Measurements from ENCODE around the gene RUBCN.
A peak's percentile ranks its signal among the peaks of the same experiment; 100 is the strongest.
"Not testable (repeated sequence)": the region's sequence is repeated elsewhere in the genome, so short reads cannot be mapped to it uniquely, and the experiment has no call there.

Gene RUBCN

GRCh38 chr3:197730200-197730599 is 6.5 kb downstream of the RUBCN start:
- TF ChIP-seq CTCF (IDR thresholded peaks at IDR 0.05; ENCODE audit: insufficient read depth, low read length, missing control alignments) = no peak
- no peak for DNase-seq (ENCODE audit: low read depth, low spot score)
- CTCF ChIA-PET = interaction anchor here (0.6 to 2.3 kb wide), 3 partner anchors 12 to 57 kb away, joined by 3 to 7 read pairs (median 7); partner anchors contain the start of gene FYTTD1
- H3K4me3 ChIP-seq (ENCODE audit: low read depth, low read length) = no peak overlapping the region
- POLR2A ChIA-PET = no interaction called here

DNA sequence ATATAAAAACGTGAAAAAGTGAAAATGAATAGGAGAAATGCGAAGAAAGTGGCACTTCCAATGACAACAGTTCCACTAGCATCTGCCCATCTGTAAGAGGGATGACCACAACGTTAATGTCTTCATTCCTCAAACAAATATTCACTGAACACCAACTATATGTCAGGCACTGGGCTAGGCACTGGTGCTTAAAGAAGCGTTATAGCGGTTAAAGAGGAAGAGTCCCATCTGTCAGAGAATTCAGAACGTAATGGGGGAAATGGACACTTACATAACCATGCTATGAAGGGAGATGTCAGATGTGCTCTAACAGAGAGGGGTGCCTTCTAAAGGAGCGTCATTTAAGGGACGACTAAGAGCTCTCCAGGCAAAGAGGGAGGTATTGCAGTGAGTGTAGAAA is 8.2 kb downstream of the RUBCN start:
- POLR2A ChIA-PET = no interaction called here
- CTCF ChIA-PET = interaction anchor here (2.2 to 2.3 kb wide), 2 partner anchors 10 to 20 kb away, joined by 7 read pairs; partner anchors contain the start of gene FYTTD1
- no peak overlapping the region for H3K4me3 ChIP-seq (ENCODE audit: low read depth, low read length)

DNA sequence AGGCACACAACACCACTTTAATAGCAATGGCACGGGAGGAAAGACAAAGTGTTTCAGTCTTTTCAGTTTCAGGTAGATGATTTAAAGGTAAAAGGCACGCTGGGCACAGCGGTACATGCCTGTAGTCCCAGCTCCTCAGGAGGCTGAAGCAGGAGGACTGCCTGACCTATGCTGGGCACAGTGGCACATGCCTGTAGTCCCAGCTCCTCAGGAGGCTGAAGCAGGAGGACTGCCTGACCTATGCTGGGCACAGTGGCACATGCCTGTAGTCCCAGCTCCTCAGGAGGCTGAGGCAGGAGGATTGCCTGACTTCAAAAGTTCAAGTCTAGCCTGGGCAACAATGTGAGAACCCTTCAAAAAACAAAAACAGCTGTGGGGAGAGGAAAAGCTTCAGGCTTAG is 8.8 kb downstream of the RUBCN start:
- DNase-seq (ENCODE audit: low read depth, low spot score); CTCF ChIA-PET; H3K4me3 ChIP-seq (ENCODE audit: low read depth, low read length): not testable (repeated sequence)
- POLR2A ChIA-PET = interaction anchor here (0.7 kb wide), 1 partner anchor 158 kb away, joined by 3 read pairs; no protein-coding TSS in a partner anchor

More for the DNA sequence above, 8.2 kb downstream of the RUBCN start:
- DNase-seq (ENCODE audit: low read depth, low spot score) = no peak
- no peak for TF ChIP-seq CTCF (IDR thresholded peaks at IDR 0.05; ENCODE audit: insufficient read depth, low read length, missing control alignments)

- CTCF ChIA-PET = interaction anchor here (1.0 kb wide), 1 partner anchor 9 kb away, joined by 3 read pairs; no protein-coding TSS in a partner anchor
- no peak overlapping the region for H3K4me3 ChIP-seq (ENCODE audit: low read depth, low read length)
- POLR2A ChIA-PET = no interaction called here
- DNase-seq (ENCODE audit: low read depth, low spot score) = no peak
- no peak for TF ChIP-seq CTCF (IDR thresholded peaks at IDR 0.05; ENCODE audit: insufficient read depth, low read length, missing control alignments)
These were observed 14.0 kb downstream of the RUBCN start for GRCh38 chr3:197722734-197723133.

DNA sequence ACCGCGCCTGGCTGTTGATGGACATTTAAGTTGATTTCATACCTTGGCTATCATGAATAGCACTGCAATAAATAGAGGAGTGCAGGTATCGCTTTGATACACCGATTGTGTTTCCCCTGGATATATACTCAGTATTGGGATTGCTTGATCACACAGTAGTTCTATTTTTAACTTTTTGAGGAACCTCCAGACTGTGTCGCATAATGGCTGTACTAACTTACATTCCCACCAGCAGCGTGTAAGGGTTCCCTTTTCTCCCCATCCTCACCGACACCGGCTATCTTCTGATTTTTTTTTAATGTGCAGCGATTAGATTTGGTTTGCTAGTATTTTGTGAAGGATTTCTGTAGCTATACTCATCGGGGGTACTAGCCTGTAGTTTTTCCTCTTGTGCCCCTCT is 16.0 kb downstream of the RUBCN start:
- DNase-seq (ENCODE audit: low read depth, low spot score) = no peak
- H3K4me3 ChIP-seq (ENCODE audit: low read depth, low read length) = no peak overlapping the region
- TF ChIP-seq CTCF (IDR thresholded peaks at IDR 0.05; ENCODE audit: insufficient read depth, low read length, missing control alignments) = no peak
- POLR2A ChIA-PET = no interaction called here
- CTCF ChIA-PET = interaction anchor here (1.5 kb wide), 1 partner anchor 13 kb away, joined by 3 read pairs; no protein-coding TSS in a partner anchor

GRCh38 chr3:197718891-197719290 is 17.8 kb downstream of the RUBCN start:
- CTCF ChIA-PET = interaction anchor here (2.1 kb wide), 1 partner anchor 11 kb away, joined by 7 read pairs; no protein-coding TSS in a partner anchor
- no peak for TF ChIP-seq CTCF (IDR thresholded peaks at IDR 0.05; ENCODE audit: insufficient read depth, low read length, missing control alignments)
- POLR2A ChIA-PET = no interaction called here

DNA sequence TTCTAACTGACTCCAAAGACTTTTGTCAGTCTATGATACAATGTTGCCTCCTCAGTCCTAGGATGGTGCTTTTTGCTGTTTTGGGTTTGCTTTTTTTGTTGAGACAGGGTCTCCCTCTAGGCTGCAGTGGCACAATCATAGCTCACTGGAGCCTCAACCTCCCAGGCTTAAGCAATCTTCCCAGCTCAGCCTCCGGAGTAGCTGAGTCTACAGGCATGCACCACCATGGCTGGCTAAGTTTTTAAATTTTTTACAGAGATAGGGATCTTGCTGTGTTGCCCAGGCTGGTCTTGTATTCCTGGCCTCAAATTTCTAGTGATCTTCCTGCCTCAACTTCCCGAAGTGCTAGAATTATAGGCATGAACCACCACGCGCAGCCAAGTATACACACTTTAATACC is 22.5 kb downstream of the RUBCN start:
- DNase-seq (ENCODE audit: low read depth, low spot score) = no peak
- H3K4me3 ChIP-seq (ENCODE audit: low read depth, low read length) = no peak overlapping the region
- TF ChIP-seq CTCF (IDR thresholded peaks at IDR 0.05; ENCODE audit: insufficient read depth, low read length, missing control alignments) = no peak
- ChIA-PET CTCF (interaction anchor here (1.0 to 1.1 kb wide), 2 partner anchors 9 to 39 kb away, joined by 3 read pairs; no protein-coding TSS in a partner anchor), POLR2A (interaction anchor here (0.6 kb wide), 1 partner anchor 77 kb away, joined by 3 read pairs; the partner anchor contains the start of gene LRCH3)

More at GRCh38 chr3:197718891-197719290, 17.8 kb downstream of the RUBCN start:
- no peak overlapping the region for H3K4me3 ChIP-seq (ENCODE audit: low read depth, low read length)
- peak; percentile 60 for DNase-seq (ENCODE audit: low read depth, low spot score)
